Adrenal gland (tissue), 12 donors: ENCODE data around the gene TSGA10. TPM values are rescaled to one million over a fixed set of nuclear protein-coding genes. Genes with fewer than 3 reads are reported as not detected.

ENCODE experiments used
- DNase-seq, 7 donors: peaks; one replicate each; pipeline ENCODE4 v3.0.0-alpha.2; 2019 to 2020
- H3K27ac ChIP-seq, 5 donors: fragments of 200-600 bp; sonication (generic) in 4 of 5; 1 replicate in 3 of 5; 2 replicates in 2 of 5; pipeline versions ENCODE4 v1.5.1 to v1.8.0; 2016 to 2020; ENCODE audit warnings: mild to moderate bottlenecking in 1 of 5
- H3K27me3 ChIP-seq: fragments of 200-600 bp; 2 replicates; pipeline ENCODE4 v1.8.0; 2021
- H3K36me3 ChIP-seq, 2 donors: fragments of 200-600 bp; replicated peaks in 1 of 2; 1 replicate in 1 of 2; 2 replicates in 1 of 2; pipeline versions ENCODE4 v1.5.1 to v1.8.0; 2018 to 2022
- H3K4me1 ChIP-seq, 2 donors: fragments of 200-600 bp; replicated peaks in 1 of 2; 1 replicate in 1 of 2; 2 replicates in 1 of 2; pipeline versions ENCODE4 v1.5.1 to v1.8.0; 2018 to 2021
- H3K4me3 ChIP-seq, 4 donors: fragments of 200-600 bp; sonication (generic) in 3 of 4; one replicate each; pipeline ENCODE4 v1.5.1; 2016 to 2018
- H3K9me3 ChIP-seq, 3 donors: fragments of 200-600 bp; sonication (generic) in 1 of 3; replicated peaks in 1 of 3; 1 replicate in 2 of 3; 2 replicates in 1 of 3; pipeline versions ENCODE4 v1.5.1 to v1.8.0; 2016 to 2021
- POLR2A ChIP-seq, 2 donors: fragments of 450-650 bp; IDR thresholded peaks; one replicate each; pipeline ENCODE4 v1.6.1; 2017; ENCODE audit warnings: antibody characterized with exemption in 2 of 2, mild to moderate bottlenecking in 2 of 2, moderate library complexity in 1 of 2
- WGBS, 4 donors: extraction: QIAGEN DNeasy Blood & Tissue Kit in 2 of 4; methylation state at CpG; one replicate each; pipeline versions ENCODE4 v1.1.5 to v1.1.7; 2013 to 2017; 5-methylcytosine and 5-hydroxymethylcytosine counted together
- intact Hi-C, 2 donors: fragments of 100-400 bp; cut with DNase I; formaldehyde crosslinking; loops; one replicate each; pipeline versions ENCODE4 v1.14.1 to v1.15.0; 2022 to 2023
- polyA plus RNA-seq, 3 donors: library from polyadenylated mRNA; stranded (reverse); fragments of 200-250 nt in 2 of 3; fragments of 350-450 nt in 1 of 3; fragmentation: Illumina TruSeq in 1 of 3; extraction: RNeasy Lipid Tissue Mini Kit (QIAGEN cat#74804) in 1 of 3; gene quantifications; one replicate each; pipeline ENCODE4 v1.2.3, GENCODE V29; 2013 to 2014
- total RNA-seq, 9 donors: library from RNA; depleted of rRNA in 4 of 9; stranded (reverse); fragments of >200 nt in 4 of 9; fragments of 120-200 nt in 1 of 9; fragmentation: NEBNext Ultra II Directional in 1 of 9; extraction: Animal tissue kit (Norgen Biotek cat#: 25700) in 1 of 9; gene quantifications; one replicate each; pipeline versions ENCODE4 v1.1.0 to v1.2.4, GENCODE V29; 2013 to 2023
- TF ChIP-seq, protein P1 (sequence below), 6 experiments: fragments of 450-650 bp in 4 of 6; fragments of 200-600 bp in 2 of 6; sonication (generic) in 1 of 6; IDR thresholded peaks; 1 replicate in 5 of 6; 2 replicates in 1 of 6; pipeline versions ENCODE4 v1.5.1 to v1.8.0; 2016 to 2021; ENCODE audit warnings: antibody characterized with exemption in 6 of 6, mild to moderate bottlenecking in 2 of 6, moderate library complexity in 1 of 6
- donor health status: healthy with polysubstance abuse.
- donor health status: Bipolar disorder and iron deficiency.
- donor health status: DM: yes; HTN: yes; CAD: no.
- donor health status: DM: no; HTN: no; CAD: no.
- donor health status: DM: no; HTN: no; CAD: no.
- donor health status: DM: yes; HTN: yes; CAD: no.

Gene TSGA10
- total and polyA plus RNA-seq, 12 donors: 2.3 to 24.1 (median 6.9) TPM

DNA sequence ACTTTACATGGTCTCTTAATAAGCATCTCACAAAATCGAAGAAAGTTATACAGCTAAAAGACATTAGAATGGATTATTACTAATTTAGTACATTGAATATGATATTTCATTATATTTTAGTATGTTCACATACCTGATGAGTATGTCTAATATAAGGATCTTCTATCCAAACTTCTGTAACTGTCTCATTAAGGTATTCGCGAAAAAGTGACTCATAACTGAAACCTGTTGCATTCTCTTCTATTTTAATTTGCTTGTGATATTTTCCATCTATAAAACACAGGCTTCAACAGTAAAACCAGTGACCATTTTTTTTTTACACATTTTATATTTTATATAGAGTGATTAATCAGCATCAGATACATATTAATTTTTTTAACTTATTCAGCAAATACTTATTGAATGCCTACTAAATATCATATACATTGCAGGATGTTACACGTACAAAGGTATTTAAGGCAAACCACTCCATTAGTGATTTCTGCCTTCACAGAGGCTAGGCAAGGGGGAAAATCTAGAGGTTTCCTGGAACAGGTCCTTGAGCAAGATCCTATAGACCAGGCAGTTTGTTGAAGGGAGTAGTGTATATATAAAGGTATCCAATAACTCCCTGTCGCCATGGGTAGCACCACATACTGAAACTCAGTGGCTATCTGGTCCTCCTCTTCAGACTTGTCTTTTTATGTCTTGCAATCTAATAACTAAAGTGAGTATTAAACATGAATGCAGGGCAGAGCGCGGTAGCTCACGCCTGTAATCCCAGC, 16.8 kb upstream of the TSGA10 start:
- Histone ChIP-seq H3K27me3 (no peaks in the 10 kb centered on the region), H3K36me3 (peaks cover 0 to 30% of the 10 kb centered on the region in 2 donors), H3K4me1 (peaks cover 9 to 12% of the 10 kb centered on the region in 2 donors), H3K27ac (no peak overlapping the region), H3K4me3 (no peak overlapping the region), H3K9me3 (no peaks in the 10 kb centered on the region)
- intact Hi-C loops: no loop called here
- 93 to 96% (median 95%) methylated on average over 8 of the region's 8 CpGs for WGBS, 4 donors
- TF ChIP-seq, protein P1, sequence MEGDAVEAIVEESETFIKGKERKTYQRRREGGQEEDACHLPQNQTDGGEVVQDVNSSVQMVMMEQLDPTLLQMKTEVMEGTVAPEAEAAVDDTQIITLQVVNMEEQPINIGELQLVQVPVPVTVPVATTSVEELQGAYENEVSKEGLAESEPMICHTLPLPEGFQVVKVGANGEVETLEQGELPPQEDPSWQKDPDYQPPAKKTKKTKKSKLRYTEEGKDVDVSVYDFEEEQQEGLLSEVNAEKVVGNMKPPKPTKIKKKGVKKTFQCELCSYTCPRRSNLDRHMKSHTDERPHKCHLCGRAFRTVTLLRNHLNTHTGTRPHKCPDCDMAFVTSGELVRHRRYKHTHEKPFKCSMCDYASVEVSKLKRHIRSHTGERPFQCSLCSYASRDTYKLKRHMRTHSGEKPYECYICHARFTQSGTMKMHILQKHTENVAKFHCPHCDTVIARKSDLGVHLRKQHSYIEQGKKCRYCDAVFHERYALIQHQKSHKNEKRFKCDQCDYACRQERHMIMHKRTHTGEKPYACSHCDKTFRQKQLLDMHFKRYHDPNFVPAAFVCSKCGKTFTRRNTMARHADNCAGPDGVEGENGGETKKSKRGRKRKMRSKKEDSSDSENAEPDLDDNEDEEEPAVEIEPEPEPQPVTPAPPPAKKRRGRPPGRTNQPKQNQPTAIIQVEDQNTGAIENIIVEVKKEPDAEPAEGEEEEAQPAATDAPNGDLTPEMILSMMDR (IDR thresholded peaks at IDR 0.05): no peak
- no peak for TF ChIP-seq POLR2A (IDR thresholded peaks at IDR 0.05)
- no peak for DNase-seq

DNA sequence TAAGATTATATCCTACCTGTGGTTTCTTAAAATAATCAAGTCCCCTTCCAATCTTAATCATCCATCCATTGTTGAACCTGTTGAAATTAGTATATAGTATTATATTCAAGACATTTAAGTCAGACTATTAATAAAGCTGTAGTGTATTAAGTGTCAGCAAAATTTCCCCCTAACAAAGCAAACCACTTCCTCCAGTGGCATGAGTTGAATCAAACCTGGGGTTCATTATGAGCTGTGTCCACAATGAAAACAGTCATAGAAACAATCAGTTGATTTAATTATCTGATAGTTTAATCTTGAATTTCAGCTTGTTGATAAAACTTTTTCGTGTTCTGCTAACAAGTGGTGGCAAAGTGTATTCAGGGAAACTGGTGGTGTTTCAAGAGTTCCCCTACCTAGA, 14.8 kb upstream of the TSGA10 start:
- no peaks in the 10 kb centered on the region for H3K27me3 ChIP-seq
- H3K36me3 ChIP-seq: peaks cover 0 to 30% of the 10 kb centered on the region in 2 donors
- no peaks in the 10 kb centered on the region for H3K4me1 ChIP-seq
- WGBS, 4 donors: 67 to 91% (median 75%) methylated on average over 1 of the region's 1 CpG
- no peak for DNase-seq
- no peak overlapping the region for H3K27ac ChIP-seq
- TF ChIP-seq, protein P1 (IDR thresholded peaks at IDR 0.05): no peak
- no peaks in the 10 kb centered on the region for H3K9me3 ChIP-seq
- intact Hi-C loops: no loop called here
- H3K4me3 ChIP-seq: no peak overlapping the region

DNA sequence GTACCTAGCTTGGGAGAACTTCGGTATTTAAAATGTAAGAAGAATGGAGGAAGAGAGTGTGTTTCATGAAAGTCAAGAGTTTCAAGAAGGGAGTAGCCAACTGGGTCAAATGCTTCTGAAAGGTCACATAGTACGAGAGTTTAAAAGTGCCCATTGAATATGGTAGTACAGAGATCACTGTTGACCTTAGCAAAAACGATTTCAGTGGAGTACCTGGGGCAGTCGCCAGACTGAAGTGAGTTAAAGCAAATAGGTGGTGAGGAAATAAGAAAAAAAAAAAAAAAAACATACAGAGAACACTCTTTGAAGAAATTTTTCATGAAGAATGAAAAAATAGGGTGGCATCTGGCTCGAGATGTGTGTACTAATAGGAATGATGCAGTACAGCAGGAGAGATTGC, 11.5 kb upstream of the TSGA10 start:
- TF ChIP-seq, protein P1 (IDR thresholded peaks at IDR 0.05): no peak
- TF ChIP-seq POLR2A (IDR thresholded peaks at IDR 0.05): no peak
- H3K4me1 ChIP-seq: peaks cover 0 to 5% of the 10 kb centered on the region in 2 donors
- no peak for DNase-seq
- H3K27ac ChIP-seq: no peak overlapping the region
- H3K36me3 ChIP-seq: peaks cover 0 to 25% of the 10 kb centered on the region in 2 donors
- no peaks in the 10 kb centered on the region for H3K27me3 ChIP-seq
- 78 to 87% (median 82%) methylated on average over 5 of the region's 5 CpGs for WGBS, 4 donors
- H3K4me3 ChIP-seq: no peak overlapping the region
- intact Hi-C loops: no loop called here
- no peaks in the 10 kb centered on the region for H3K9me3 ChIP-seq

DNA sequence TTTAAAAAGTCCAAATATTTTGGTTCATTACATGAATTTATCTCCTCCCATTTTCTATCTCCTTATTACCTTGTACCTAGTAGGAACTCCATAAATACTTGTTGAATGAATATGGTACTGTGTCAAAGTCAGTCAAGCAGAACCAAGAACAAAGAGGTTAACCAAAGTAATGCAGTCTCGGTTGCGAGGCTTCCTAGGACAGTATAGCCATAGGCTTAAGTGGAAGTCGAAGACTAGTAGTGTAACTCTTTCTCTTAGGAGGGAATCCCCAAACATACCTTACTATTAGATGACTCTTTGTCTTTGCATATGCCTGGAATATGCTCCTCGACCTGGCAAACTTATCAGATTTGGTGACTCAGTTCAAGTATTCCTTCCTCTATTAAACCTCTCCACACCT, 4.9 kb upstream of the TSGA10 start:
- WGBS, 4 donors: 85 to 95% (median 90%) methylated on average over 4 of the region's 4 CpGs
- Histone ChIP-seq H3K4me1 (peaks cover 0 to 18% of the 10 kb centered on the region in 2 donors), H3K27ac (no peak overlapping the region), H3K36me3 (no peaks in the 10 kb centered on the region), H3K4me3 (no peak overlapping the region), H3K27me3 (no peaks in the 10 kb centered on the region), H3K9me3 (no peaks in the 10 kb centered on the region)
- intact Hi-C loops: no loop called here
- no peak for DNase-seq
- TF ChIP-seq, protein P1 (IDR thresholded peaks at IDR 0.05): no peak
- no peak for TF ChIP-seq POLR2A (IDR thresholded peaks at IDR 0.05)
